ENCODE data around the gene KRTAP17-1.

The KRTAP17-1 gene, protein sequence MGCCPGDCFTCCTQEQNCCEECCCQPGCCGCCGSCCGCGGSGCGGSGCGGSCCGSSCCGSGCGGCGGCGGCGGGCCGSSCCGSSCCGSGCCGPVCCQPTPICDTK

DNA sequence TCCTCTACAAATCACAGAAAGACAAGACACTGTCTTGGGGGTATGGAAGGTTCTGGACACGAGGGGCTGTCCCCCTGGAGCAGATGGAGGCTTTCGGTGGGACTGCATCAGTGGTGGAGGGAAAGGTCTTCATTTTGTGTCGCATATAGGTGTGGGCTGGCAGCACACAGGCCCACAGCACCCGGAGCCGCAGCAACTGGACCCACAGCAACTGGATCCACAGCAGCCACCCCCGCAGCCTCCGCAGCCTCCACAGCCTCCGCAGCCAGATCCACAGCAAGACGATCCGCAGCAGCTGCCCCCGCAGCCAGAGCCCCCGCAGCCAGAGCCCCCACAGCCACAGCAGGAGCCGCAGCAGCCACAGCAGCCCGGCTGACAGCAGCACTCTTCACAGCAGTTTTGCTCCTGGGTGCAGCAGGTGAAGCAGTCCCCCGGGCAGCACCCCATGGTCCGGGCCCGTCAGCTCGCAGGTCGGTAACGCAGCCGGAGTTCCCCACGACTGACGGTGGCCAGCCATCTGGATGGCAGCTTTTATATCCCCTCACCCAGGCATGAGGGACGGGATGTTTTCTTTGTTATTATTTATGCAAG is at the start of gene KRTAP17-1:
Gene KRTAP17-1, minus strand, starts transcription at position 507 of the 591 bp plus-strand sequence. Its CDS starts 60 bp downstream, at position 447.
- TF ChIP-seq EP300 (IDR thresholded peaks at IDR 0.05; ENCODE audit: borderline replicate concordance) (no peak), YY1 (IDR thresholded peaks at IDR 0.05; ENCODE audit: low read depth) (no peak), CEBPB (IDR thresholded peaks at IDR 0.05) (no peak), FOXM1 (IDR thresholded peaks at IDR 0.05; ENCODE audit: borderline replicate concordance, low read depth) (no peak), TEAD4 (IDR thresholded peaks at IDR 0.05) (no peak), ZBTB7A (IDR thresholded peaks at IDR 0.05; ENCODE audit: low read depth) (no peak), TCF12 (IDR thresholded peaks at IDR 0.05; ENCODE audit: low read depth) (no peak), CREB1 (IDR thresholded peaks at IDR 0.05; ENCODE audit: low read depth) (no peak), NFIC (IDR thresholded peaks at IDR 0.05) (no peak)
- TF ChIP-seq, protein P1, sequence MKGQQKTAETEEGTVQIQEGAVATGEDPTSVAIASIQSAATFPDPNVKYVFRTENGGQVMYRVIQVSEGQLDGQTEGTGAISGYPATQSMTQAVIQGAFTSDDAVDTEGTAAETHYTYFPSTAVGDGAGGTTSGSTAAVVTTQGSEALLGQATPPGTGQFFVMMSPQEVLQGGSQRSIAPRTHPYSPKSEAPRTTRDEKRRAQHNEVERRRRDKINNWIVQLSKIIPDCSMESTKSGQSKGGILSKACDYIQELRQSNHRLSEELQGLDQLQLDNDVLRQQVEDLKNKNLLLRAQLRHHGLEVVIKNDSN (IDR thresholded peaks at IDR 0.05): no peak
- TF ChIP-seq, protein P2, sequence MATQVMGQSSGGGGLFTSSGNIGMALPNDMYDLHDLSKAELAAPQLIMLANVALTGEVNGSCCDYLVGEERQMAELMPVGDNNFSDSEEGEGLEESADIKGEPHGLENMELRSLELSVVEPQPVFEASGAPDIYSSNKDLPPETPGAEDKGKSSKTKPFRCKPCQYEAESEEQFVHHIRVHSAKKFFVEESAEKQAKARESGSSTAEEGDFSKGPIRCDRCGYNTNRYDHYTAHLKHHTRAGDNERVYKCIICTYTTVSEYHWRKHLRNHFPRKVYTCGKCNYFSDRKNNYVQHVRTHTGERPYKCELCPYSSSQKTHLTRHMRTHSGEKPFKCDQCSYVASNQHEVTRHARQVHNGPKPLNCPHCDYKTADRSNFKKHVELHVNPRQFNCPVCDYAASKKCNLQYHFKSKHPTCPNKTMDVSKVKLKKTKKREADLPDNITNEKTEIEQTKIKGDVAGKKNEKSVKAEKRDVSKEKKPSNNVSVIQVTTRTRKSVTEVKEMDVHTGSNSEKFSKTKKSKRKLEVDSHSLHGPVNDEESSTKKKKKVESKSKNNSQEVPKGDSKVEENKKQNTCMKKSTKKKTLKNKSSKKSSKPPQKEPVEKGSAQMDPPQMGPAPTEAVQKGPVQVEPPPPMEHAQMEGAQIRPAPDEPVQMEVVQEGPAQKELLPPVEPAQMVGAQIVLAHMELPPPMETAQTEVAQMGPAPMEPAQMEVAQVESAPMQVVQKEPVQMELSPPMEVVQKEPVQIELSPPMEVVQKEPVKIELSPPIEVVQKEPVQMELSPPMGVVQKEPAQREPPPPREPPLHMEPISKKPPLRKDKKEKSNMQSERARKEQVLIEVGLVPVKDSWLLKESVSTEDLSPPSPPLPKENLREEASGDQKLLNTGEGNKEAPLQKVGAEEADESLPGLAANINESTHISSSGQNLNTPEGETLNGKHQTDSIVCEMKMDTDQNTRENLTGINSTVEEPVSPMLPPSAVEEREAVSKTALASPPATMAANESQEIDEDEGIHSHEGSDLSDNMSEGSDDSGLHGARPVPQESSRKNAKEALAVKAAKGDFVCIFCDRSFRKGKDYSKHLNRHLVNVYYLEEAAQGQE (IDR thresholded peaks at IDR 0.05; ENCODE audit: low read depth): no peak
- TF ChIP-seq, protein P3, sequence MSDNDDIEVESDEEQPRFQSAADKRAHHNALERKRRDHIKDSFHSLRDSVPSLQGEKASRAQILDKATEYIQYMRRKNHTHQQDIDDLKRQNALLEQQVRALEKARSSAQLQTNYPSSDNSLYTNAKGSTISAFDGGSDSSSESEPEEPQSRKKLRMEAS (IDR thresholded peaks at IDR 0.05): no peak

DNA sequence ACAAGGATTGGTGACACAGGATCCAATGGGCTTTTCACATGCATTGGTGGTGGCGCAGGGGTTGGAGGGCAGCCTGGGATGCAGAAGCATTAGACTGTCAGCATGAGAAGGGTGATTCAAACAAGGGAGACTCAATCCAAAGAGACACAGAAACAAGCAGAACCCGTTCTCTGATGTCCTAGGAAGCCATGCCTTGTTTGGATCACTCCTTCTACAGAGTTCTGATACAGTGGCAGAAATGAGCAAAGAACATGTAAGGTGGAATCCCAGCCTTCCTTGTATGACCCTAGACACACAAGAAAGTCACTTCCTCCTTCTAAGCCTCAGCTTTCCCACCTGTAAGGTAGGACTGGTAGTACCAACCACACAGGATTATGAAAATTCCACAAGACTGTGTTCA is 48.4 kb upstream of the KRTAP17-1 start:
- TF ChIP-seq EGR1 (IDR thresholded peaks at IDR 0.05): no peak
- TF ChIP-seq, protein P1 (IDR thresholded peaks at IDR 0.05): no peak
- TF ChIP-seq YY1 (IDR thresholded peaks at IDR 0.05; ENCODE audit: low read depth): no peak
- no peak for TF ChIP-seq TCF12 (IDR thresholded peaks at IDR 0.05; ENCODE audit: low read depth)
- TF ChIP-seq EP300 (IDR thresholded peaks at IDR 0.05; ENCODE audit: borderline replicate concordance): no peak
- no peak for TF ChIP-seq ZBTB7A (IDR thresholded peaks at IDR 0.05; ENCODE audit: low read depth)
- TF ChIP-seq NFIC (IDR thresholded peaks at IDR 0.05): no peak
- TF ChIP-seq, protein P3 (IDR thresholded peaks at IDR 0.05): no peak
- no peak for TF ChIP-seq TAF1 (IDR thresholded peaks at IDR 0.05; ENCODE audit: low read depth)

DNA sequence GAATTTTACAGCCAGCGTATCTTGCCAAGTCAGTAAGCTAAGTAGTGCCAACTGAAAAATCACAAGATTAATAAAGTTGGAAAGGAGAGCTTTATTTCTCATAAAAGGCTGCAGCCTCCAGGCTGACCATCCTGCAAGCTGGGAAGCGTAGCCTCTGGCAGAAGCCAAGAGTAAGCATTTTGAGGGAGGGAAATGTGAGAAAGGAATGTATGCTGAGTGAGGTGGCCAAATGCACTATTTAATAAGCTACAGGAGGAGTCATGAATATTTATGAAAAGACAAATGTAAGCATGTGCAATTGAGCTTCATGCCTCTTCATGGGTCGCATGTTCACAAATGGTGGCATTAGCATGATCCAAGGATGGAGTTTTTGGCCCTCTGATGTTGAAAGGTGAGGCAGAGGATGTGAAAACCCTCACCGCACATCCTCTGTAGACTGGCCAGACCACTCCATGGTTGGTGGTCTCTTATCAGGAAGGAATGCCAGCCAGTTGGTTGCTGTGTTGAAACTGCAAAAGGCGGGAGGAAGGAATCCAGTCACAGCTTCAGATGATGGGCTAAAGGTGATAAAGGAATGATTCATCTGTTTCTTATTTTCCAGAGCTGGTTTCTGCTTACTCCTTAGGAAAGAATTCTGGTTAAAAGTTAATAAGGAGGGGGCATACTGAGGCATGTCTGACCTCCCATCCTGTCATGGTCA is 44.9 kb upstream of the KRTAP17-1 start:
- TF ChIP-seq, protein P3 (IDR thresholded peaks at IDR 0.05): no peak
- TF ChIP-seq TCF12 (IDR thresholded peaks at IDR 0.05; ENCODE audit: low read depth) (no peak), NFIC (IDR thresholded peaks at IDR 0.05) (no peak), TEAD4 (IDR thresholded peaks at IDR 0.05) (no peak), ZBTB7A (IDR thresholded peaks at IDR 0.05; ENCODE audit: low read depth) (no peak), CREB1 (IDR thresholded peaks at IDR 0.05; ENCODE audit: low read depth) (no peak), EGR1 (IDR thresholded peaks at IDR 0.05) (no peak), CEBPB (IDR thresholded peaks at IDR 0.05) (no peak), EP300 (IDR thresholded peaks at IDR 0.05; ENCODE audit: borderline replicate concordance) (no peak), FOXM1 (IDR thresholded peaks at IDR 0.05; ENCODE audit: borderline replicate concordance, low read depth) (no peak), RAD21 (IDR thresholded peaks at IDR 0.05; ENCODE audit: low read depth) (no peak), YY1 (IDR thresholded peaks at IDR 0.05; ENCODE audit: low read depth) (no peak), TAF1 (IDR thresholded peaks at IDR 0.05; ENCODE audit: low read depth) (no peak)
- TF ChIP-seq, protein P1 (IDR thresholded peaks at IDR 0.05): no peak
- TF ChIP-seq, protein P2 (IDR thresholded peaks at IDR 0.05; ENCODE audit: low read depth): no peak

DNA sequence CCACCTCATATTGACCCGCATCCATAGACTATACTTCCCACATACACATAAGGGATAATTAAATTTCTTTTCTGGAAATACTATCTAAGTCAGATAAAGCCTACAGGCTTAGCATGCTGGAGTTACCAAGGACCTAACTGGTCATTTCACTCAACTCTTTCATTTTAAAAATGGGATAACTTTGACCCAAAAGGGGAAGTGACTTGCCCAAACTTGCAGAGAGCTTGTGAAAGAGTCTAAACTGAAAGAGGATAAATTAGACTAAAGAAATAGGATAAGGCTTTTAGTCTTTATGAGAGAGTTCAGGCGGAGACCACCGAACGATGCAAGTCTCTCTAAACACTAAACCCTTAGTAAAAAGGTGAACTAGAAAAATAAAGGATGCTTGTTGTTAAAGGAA is 39.0 kb upstream of the KRTAP17-1 start:
- TF ChIP-seq TCF12 (IDR thresholded peaks at IDR 0.05; ENCODE audit: low read depth): no peak
- TF ChIP-seq, protein P1 (IDR thresholded peaks at IDR 0.05): no peak
- no peak for TF ChIP-seq EP300 (IDR thresholded peaks at IDR 0.05; ENCODE audit: borderline replicate concordance)
- TF ChIP-seq NFIC (IDR thresholded peaks at IDR 0.05): no peak

All from Ishikawa (cell line).